K562 (cell line): Measurements from ENCODE around the gene USP2. TPM values are rescaled to one million over a fixed set of nuclear protein-coding genes. Genes with fewer than 3 reads are reported as not detected.

ENCODE experiments used
- CBFA2T2 ChIP-seq: fragments of 450-650 bp; conservative IDR thresholded peaks from 2 replicates; pipeline ENCODE4 v1.6.1; 2017; ENCODE audit warnings: mild to moderate bottlenecking
- CBFA2T3 ChIP-seq: fragments of 450-650 bp; IDR thresholded peaks from 2 replicates; pipeline ENCODE4 v1.6.1; 2017
- HMGN3 ChIP-seq: IDR thresholded peaks from 2 replicates; pipeline ENCODE4 v1.6.1; 2011; ENCODE audit warnings: borderline replicate concordance, low read depth, mild to moderate bottlenecking, mixed read lengths, low read length; ENCODE audit not compliant: insufficient read length; ENCODE audit errors: extremely low read depth
- KLF6 ChIP-seq: fragments of 250-450 bp; sonication (Bioruptor Pico); IDR thresholded peaks from 2 replicates; pipeline ENCODE4 v1.4.0; 2020; ENCODE audit warnings: mild to moderate bottlenecking, moderate library complexity, borderline replicate concordance
- MAFF ChIP-seq: IDR thresholded peaks from 2 replicates; pipeline ENCODE4 v1.6.1; 2012; ENCODE audit warnings: low read length, improper control_type of control experiment
- MTA2 ChIP-seq: fragments of 450-650 bp; IDR thresholded peaks from 2 replicates; pipeline ENCODE4 v1.6.1; 2016; ENCODE audit warnings: low read depth
- MYNN ChIP-seq, 2 experiments: sonication (generic); formaldehyde crosslinking in 1 of 2; IDR thresholded peaks; 2 replicates each; pipeline versions ENCODE4 v1.5.0 to v1.6.1; 2016 to 2020; ENCODE audit warnings: antibody characterized with exemption in 1 of 2, missing genetic modification reagents in 1 of 2
- NR2C2 ChIP-seq, 2 experiments: fragments of 200-800 bp in 1 of 2; sonication (Bioruptor generic) in 1 of 2; sonication (generic) in 1 of 2; formaldehyde crosslinking in 1 of 2; IDR thresholded peaks; 2 replicates each; pipeline versions ENCODE4 v1.6.1 to v1.8.0; 2016 to 2022; ENCODE audit warnings: mild to moderate bottlenecking in 1 of 2, missing compliant biosample characterization in 1 of 2, missing genetic modification characterization in 1 of 2, missing genetic modification reagents in 1 of 2
- PHF8 ChIP-seq: fragments of 200-600 bp; sonication (generic); IDR thresholded peaks from 2 replicates; pipeline ENCODE4 v1.6.1; 2012; ENCODE audit warnings: mixed run types, mild to moderate bottlenecking, inconsistent platforms, low read length, moderate library complexity, borderline replicate concordance
- SMAD4 ChIP-seq: fragments of 250-450 bp; sonication (Bioruptor Pico); conservative IDR thresholded peaks from 2 replicates; pipeline ENCODE4 v1.8.0; 2021; ENCODE audit warnings: inconsistent platforms, mild to moderate bottlenecking, moderate library complexity
- SREBF2 ChIP-seq: sonication (generic); formaldehyde crosslinking; IDR thresholded peaks from 2 replicates; pipeline ENCODE4 v1.4.0; 2020; ENCODE audit warnings: mild to moderate bottlenecking, missing genetic modification reagents
- STAT5A ChIP-seq: IDR thresholded peaks from 2 replicates; pipeline ENCODE4 v1.6.1; 2012; ENCODE audit warnings: low read length, inconsistent platforms, borderline replicate concordance
- ZBTB1 ChIP-seq: sonication (generic); formaldehyde crosslinking; IDR thresholded peaks from 2 replicates; pipeline ENCODE4 v1.8.1; 2023; ENCODE audit warnings: missing genetic modification reagents, low read depth, mild to moderate bottlenecking, borderline replicate concordance
- ZNF124 ChIP-seq: sonication (generic); formaldehyde crosslinking; IDR thresholded peaks from 2 replicates; pipeline ENCODE4 v1.8.1; 2022; ENCODE audit warnings: missing genetic modification reagents
- ZNF77 ChIP-seq: fragments of 250-450 bp; sonication (Bioruptor Pico); IDR thresholded peaks from 2 replicates; pipeline ENCODE4 v1.5.0; 2020
- polyA plus RNA-seq, 8 experiments: library from polyadenylated mRNA; depleted of rRNA in 4 of 8; stranded (reverse) in 5 of 8; unstranded in 3 of 8; fragments of >200 nt; fragmentation: Nextera tagmentation in 2 of 8; fragmentation: Illumina TruSeq in 1 of 8; extraction: Ambion mirVana in 2 of 8; extraction: Trizol in 1 of 8; gene quantifications; 2 replicates each; pipeline versions ENCODE4 v1.2.1 to v1.2.3, GENCODE V29; 2011 to 2014; ENCODE audit warnings: inconsistent platforms in 1 of 8, missing spikeins in 1 of 8
- total RNA-seq, 7 experiments: library from RNA; depleted of rRNA in 6 of 7; stranded (reverse); fragments of >200 nt in 6 of 7; fragmentation: Illumina TruSeq in 2 of 7; extraction: Trizol in 2 of 7; gene quantifications; 2 replicates each; pipeline versions ENCODE4 v1.2.1 to v1.2.3, GENCODE V29; 2011 to 2021; ENCODE audit warnings: low replicate concordance in 1 of 7
- TF ChIP-seq, protein P1 (sequence below): fragments of 450-650 bp; IDR thresholded peaks from one replicate; pipeline ENCODE4 v1.6.1; 2018; ENCODE audit warnings: mild to moderate bottlenecking, moderate library complexity; ENCODE audit not compliant: partially characterized antibody
- TF ChIP-seq, protein P2 (sequence below): sonication (generic); formaldehyde crosslinking; IDR thresholded peaks from 2 replicates; pipeline ENCODE4 v1.8.0; 2022; ENCODE audit warnings: mild to moderate bottlenecking, missing genetic modification reagents
- TF ChIP-seq, protein P3 (sequence below): sonication (generic); formaldehyde crosslinking; IDR thresholded peaks from 2 replicates; pipeline ENCODE4 v1.8.0; 2023; ENCODE audit warnings: missing genetic modification reagents, mild to moderate bottlenecking, borderline replicate concordance
- TF ChIP-seq, protein P4 (sequence below): fragments of 150-350 bp; conservative IDR thresholded peaks from 2 replicates; pipeline ENCODE4 v1.6.1; 2014; ENCODE audit warnings: low read length

The USP2 gene
- total and polyA plus RNA-seq, 9 of the 15 experiments (the other 6 are each of a cell fraction or from before 2014, with no cell fraction given): 2.8 to 16.9 (median 3.9) TPM

DNA sequence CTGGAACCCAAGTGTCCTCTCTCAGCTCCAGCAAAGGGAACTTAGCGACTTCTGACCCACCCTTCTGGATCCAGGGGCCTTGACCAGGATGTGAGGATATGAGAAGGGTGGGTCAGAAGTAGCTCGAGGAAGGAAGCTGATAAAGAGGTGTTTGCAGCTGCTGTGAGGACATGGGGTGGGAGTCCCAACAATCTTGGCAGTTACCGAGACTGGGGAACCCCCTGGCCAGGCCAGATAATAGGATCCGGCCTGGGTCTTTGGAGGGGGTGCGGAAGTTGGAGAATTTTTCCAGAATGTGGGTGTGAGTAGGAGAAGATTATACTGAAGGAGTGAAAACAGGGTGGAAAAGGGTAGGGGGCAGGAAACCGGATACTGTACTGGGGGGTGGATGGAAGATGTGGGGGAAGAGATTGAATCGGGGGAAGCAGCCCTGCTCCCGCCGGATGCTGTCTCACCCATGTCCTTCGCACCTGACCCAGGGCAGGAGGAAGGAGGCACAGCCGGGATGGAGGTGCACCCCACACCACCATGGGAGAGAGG lies 61.7 kb downstream of the USP2 start (continued):
- TF ChIP-seq MAFF (no peak), MYNN (IDR thresholded peaks at IDR 0.05) (no peak), MYNN (CRISPR knock-in tag; IDR thresholded peaks at IDR 0.05) (no peak), STAT5A (peak; percentile 33; the same call in 1 of the 2 replicates), CBFA2T2 (peak; percentile 87), ZBTB1 (CRISPR knock-in tag) (no peak), MTA2 (no peak), ZNF124 (no peak), SREBF2 (CRISPR knock-in tag) (no peak), SMAD4 (no peak), NR2C2 (CRISPR knock-in tag; IDR thresholded peaks at IDR 0.05) (no peak), NR2C2 (tag; IDR thresholded peaks at IDR 0.05) (no peak), PHF8 (no peak), KLF6 (CRISPR knock-in tag) (no peak), HMGN3 (no peak), CBFA2T3 (peak; percentile 94), ZNF77 (CRISPR knock-in tag) (no peak)
- TF ChIP-seq, protein P1, sequence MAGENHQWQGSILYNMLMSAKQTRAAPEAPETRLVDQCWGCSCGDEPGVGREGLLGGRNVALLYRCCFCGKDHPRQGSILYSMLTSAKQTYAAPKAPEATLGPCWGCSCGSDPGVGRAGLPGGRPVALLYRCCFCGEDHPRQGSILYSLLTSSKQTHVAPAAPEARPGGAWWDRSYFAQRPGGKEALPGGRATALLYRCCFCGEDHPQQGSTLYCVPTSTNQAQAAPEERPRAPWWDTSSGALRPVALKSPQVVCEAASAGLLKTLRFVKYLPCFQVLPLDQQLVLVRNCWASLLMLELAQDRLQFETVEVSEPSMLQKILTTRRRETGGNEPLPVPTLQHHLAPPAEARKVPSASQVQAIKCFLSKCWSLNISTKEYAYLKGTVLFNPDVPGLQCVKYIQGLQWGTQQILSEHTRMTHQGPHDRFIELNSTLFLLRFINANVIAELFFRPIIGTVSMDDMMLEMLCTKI: no peak
- TF ChIP-seq, protein P2, sequence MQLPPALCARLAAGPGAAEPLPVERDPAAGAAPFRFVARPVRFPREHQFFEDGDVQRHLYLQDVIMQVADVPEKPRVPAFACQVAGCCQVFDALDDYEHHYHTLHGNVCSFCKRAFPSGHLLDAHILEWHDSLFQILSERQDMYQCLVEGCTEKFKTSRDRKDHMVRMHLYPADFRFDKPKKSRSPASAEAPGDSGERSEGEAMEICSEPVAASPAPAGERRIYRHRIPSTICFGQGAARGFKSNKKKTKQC (CRISPR knock-in tag): no peak
- TF ChIP-seq, protein P3, sequence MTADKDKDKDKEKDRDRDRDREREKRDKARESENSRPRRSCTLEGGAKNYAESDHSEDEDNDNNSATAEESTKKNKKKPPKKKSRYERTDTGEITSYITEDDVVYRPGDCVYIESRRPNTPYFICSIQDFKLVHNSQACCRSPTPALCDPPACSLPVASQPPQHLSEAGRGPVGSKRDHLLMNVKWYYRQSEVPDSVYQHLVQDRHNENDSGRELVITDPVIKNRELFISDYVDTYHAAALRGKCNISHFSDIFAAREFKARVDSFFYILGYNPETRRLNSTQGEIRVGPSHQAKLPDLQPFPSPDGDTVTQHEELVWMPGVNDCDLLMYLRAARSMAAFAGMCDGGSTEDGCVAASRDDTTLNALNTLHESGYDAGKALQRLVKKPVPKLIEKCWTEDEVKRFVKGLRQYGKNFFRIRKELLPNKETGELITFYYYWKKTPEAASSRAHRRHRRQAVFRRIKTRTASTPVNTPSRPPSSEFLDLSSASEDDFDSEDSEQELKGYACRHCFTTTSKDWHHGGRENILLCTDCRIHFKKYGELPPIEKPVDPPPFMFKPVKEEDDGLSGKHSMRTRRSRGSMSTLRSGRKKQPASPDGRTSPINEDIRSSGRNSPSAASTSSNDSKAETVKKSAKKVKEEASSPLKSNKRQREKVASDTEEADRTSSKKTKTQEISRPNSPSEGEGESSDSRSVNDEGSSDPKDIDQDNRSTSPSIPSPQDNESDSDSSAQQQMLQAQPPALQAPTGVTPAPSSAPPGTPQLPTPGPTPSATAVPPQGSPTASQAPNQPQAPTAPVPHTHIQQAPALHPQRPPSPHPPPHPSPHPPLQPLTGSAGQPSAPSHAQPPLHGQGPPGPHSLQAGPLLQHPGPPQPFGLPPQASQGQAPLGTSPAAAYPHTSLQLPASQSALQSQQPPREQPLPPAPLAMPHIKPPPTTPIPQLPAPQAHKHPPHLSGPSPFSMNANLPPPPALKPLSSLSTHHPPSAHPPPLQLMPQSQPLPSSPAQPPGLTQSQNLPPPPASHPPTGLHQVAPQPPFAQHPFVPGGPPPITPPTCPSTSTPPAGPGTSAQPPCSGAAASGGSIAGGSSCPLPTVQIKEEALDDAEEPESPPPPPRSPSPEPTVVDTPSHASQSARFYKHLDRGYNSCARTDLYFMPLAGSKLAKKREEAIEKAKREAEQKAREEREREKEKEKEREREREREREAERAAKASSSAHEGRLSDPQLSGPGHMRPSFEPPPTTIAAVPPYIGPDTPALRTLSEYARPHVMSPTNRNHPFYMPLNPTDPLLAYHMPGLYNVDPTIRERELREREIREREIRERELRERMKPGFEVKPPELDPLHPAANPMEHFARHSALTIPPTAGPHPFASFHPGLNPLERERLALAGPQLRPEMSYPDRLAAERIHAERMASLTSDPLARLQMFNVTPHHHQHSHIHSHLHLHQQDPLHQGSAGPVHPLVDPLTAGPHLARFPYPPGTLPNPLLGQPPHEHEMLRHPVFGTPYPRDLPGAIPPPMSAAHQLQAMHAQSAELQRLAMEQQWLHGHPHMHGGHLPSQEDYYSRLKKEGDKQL (CRISPR knock-in tag): no peak
- TF ChIP-seq, protein P4, sequence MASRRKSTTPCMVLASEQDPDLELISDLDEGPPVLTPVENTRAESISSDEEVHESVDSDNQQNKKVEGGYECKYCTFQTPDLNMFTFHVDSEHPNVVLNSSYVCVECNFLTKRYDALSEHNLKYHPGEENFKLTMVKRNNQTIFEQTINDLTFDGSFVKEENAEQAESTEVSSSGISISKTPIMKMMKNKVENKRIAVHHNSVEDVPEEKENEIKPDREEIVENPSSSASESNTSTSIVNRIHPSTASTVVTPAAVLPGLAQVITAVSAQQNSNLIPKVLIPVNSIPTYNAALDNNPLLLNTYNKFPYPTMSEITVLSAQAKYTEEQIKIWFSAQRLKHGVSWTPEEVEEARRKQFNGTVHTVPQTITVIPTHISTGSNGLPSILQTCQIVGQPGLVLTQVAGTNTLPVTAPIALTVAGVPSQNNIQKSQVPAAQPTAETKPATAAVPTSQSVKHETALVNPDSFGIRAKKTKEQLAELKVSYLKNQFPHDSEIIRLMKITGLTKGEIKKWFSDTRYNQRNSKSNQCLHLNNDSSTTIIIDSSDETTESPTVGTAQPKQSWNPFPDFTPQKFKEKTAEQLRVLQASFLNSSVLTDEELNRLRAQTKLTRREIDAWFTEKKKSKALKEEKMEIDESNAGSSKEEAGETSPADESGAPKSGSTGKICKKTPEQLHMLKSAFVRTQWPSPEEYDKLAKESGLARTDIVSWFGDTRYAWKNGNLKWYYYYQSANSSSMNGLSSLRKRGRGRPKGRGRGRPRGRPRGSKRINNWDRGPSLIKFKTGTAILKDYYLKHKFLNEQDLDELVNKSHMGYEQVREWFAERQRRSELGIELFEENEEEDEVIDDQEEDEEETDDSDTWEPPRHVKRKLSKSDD: no peak
